PC-9 (cell line): ENCODE results near the gene SNAI3. TPM values are rescaled to one million over a fixed set of nuclear protein-coding genes. Genes with fewer than 3 reads are reported as not detected.

Experiments
- BruUV-seq: library from RNA; stranded (reverse); fragments of 400-500 nt; replicated peaks from 2 replicates; lab custom pipeline; 2021; lab: Mats Ljungman, UMichigan
- CTCF ChIA-PET: fragments of 300-600 bp; sonication (Branson Sonifier 250); formaldehyde crosslinking; loops from one replicate; lab custom pipeline; 2022; ENCODE audit warnings: antibody characterized with exemption; lab: Charles Lee
- POLR2A ChIA-PET: fragments of 300-600 bp; sonication (Branson Sonifier 250); formaldehyde crosslinking; loops from one replicate; lab custom pipeline; 2022; ENCODE audit warnings: antibody characterized with exemption; ENCODE audit not compliant: unreplicated experiment; lab: Charles Lee
- DNase-seq, 2 experiments: peaks; one replicate each; pipeline versions ENCODE4 v3.0.0 to v3.0.0-alpha.2; 2015 to 2022; ENCODE audit warnings: mixed read lengths in 1 of 2
- H2AFZ ChIP-seq: fragments of 200-600 bp; sonication (generic); 2 replicates; pipeline ENCODE4 v1.8.1; 2017; ENCODE audit warnings: antibody characterized with exemption
- H3F3A ChIP-seq: fragments of 200-600 bp; sonication (generic); 2 replicates; pipeline ENCODE4 v1.8.1; 2017; ENCODE audit warnings: antibody characterized with exemption, mild to moderate bottlenecking, low read depth; ENCODE audit not compliant: insufficient read depth
- H3K27ac ChIP-seq: fragments of 200-600 bp; sonication (generic); 2 replicates; pipeline ENCODE4 v1.6.1; 2016; ENCODE audit warnings: mixed run types
- H3K27me3 ChIP-seq: fragments of 200-600 bp; sonication (generic); 2 replicates; pipeline ENCODE4 v1.6.1; 2016; ENCODE audit warnings: low read depth, mixed run types; ENCODE audit not compliant: insufficient read depth
- H3K36me3 ChIP-seq: fragments of 200-600 bp; sonication (generic); 2 replicates; pipeline ENCODE4 v1.6.1; 2016; ENCODE audit warnings: low read depth, mixed run types
- H3K4me1 ChIP-seq: fragments of 200-600 bp; sonication (generic); replicated peaks from 2 replicates; pipeline ENCODE4 v1.6.1; 2016; ENCODE audit warnings: mixed run types; ENCODE audit not compliant: insufficient read depth
- H3K4me2 ChIP-seq: fragments of 200-600 bp; sonication (generic); 2 replicates; pipeline ENCODE4 v1.6.1; 2017; ENCODE audit warnings: mixed run types
- H3K4me3 ChIP-seq: fragments of 200-600 bp; sonication (generic); 2 replicates; pipeline ENCODE4 v1.6.1; 2016; ENCODE audit warnings: mixed run types
- H3K79me2 ChIP-seq: fragments of 200-600 bp; sonication (generic); 2 replicates; pipeline ENCODE4 v1.6.1; 2017; ENCODE audit warnings: low read depth, mixed run types
- H3K9me2 ChIP-seq: fragments of 200-600 bp; sonication (generic); 2 replicates; pipeline ENCODE4 v1.8.1; 2017; ENCODE audit warnings: mild to moderate bottlenecking; ENCODE audit not compliant: insufficient read depth
- H3K9me3 ChIP-seq: fragments of 200-600 bp; sonication (generic); 2 replicates; pipeline ENCODE4 v1.8.1; 2016; ENCODE audit warnings: low read depth; ENCODE audit not compliant: insufficient read depth
- H4K20me1 ChIP-seq: fragments of 200-600 bp; sonication (generic); 2 replicates; pipeline ENCODE4 v1.8.1; 2017; ENCODE audit not compliant: insufficient read depth
- EZH2 ChIP-seq: fragments of 200-600 bp; sonication (generic); IDR thresholded peaks from 2 replicates; pipeline ENCODE4 v1.8.0; 2017; ENCODE audit warnings: antibody characterized with exemption, low read depth
- intact Hi-C: fragments of 100-400 bp; cut with micrococcal nuclease; formaldehyde crosslinking; loops from one replicate; pipeline ENCODE4 v1.10.0; 2022; ENCODE audit not compliant: unreplicated experiment
- total RNA-seq: library from RNA; stranded (reverse); gene quantifications from 2 replicates; pipeline ENCODE4 v1.2.3, GENCODE V29; 2021
- TF ChIP-seq, protein P1 (sequence below): fragments of 200-600 bp; sonication (generic); conservative IDR thresholded peaks from 2 replicates; pipeline ENCODE4 v1.6.1; 2017; ENCODE audit warnings: mixed run types, antibody characterized with exemption, mild to moderate bottlenecking, moderate library complexity

SNAI3 gene
- total RNA-seq, 1 experiment from 2014 or later, result 1.3 TPM

DNA sequence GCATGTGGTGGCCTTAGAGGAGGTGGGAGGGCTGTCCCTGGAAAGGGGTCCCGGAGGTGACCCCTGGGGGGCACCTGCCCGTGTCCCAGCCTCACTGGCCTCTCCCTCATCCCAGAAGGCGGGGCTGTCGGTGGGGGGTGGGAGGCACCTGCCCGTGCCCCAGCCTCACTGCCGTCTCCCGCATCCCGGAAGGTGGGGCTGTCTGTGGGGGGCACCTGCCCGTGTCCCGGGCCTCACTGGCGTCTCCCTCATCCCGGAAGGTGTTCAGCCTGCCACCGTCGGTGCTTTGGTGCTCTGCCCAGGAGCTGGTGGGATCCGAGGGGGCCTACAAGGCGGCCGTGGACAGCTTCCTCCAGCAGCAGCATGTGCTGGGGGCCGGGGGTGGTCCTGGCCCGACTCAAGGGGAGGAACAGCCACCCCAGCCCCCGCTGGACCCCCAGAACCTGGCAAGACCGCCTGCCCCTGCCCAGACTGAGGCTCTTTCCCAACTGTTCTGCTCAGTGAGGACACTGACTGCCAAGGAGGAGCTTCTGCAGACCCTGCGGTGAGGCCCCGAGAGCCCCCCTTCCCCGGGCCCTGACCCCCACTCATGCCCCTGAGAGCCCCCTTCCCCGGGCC, 26.2 kb upstream of the SNAI3 start:
- DNase-seq, result no peak
- 0 out of 2 replicates have a peak, but pooled peaks cover 5% of the 10 kb centered on the region for H3K79me2 ChIP-seq
- H4K20me1 ChIP-seq, result peaks cover 14% of the 10 kb centered on the region
- H3K9me3 ChIP-seq, result no peaks in the 10 kb centered on the region
- no peak overlapping the region for H3K4me2 ChIP-seq
- CTCF ChIA-PET, result no interaction called here
- no peak overlapping the region for H2AFZ ChIP-seq
- BruUV-seq, result no TSS peak
- H3F3A ChIP-seq, result peaks cover 25% of the 10 kb centered on the region; the same call in 1 of the 2 replicates
- H3K4me1 ChIP-seq, result 0 out of 2 replicates have a peak, but pooled peaks cover 5% of the 10 kb centered on the region
- H3K4me3 ChIP-seq, result no peak overlapping the region
- no peak overlapping the region for H3K27ac ChIP-seq
- POLR2A ChIA-PET, result no interaction called here
- H3K36me3 ChIP-seq, result no peaks in the 10 kb centered on the region; the same call in 1 of the 2 replicates
- no peaks in the 10 kb centered on the region for H3K27me3 ChIP-seq
- intact Hi-C loops, result no loop called here
- no peak for TF ChIP-seq EZH2
- TF ChIP-seq, protein P1, sequence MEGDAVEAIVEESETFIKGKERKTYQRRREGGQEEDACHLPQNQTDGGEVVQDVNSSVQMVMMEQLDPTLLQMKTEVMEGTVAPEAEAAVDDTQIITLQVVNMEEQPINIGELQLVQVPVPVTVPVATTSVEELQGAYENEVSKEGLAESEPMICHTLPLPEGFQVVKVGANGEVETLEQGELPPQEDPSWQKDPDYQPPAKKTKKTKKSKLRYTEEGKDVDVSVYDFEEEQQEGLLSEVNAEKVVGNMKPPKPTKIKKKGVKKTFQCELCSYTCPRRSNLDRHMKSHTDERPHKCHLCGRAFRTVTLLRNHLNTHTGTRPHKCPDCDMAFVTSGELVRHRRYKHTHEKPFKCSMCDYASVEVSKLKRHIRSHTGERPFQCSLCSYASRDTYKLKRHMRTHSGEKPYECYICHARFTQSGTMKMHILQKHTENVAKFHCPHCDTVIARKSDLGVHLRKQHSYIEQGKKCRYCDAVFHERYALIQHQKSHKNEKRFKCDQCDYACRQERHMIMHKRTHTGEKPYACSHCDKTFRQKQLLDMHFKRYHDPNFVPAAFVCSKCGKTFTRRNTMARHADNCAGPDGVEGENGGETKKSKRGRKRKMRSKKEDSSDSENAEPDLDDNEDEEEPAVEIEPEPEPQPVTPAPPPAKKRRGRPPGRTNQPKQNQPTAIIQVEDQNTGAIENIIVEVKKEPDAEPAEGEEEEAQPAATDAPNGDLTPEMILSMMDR, result no peak
- no peaks in the 10 kb centered on the region for H3K9me2 ChIP-seq

DNA sequence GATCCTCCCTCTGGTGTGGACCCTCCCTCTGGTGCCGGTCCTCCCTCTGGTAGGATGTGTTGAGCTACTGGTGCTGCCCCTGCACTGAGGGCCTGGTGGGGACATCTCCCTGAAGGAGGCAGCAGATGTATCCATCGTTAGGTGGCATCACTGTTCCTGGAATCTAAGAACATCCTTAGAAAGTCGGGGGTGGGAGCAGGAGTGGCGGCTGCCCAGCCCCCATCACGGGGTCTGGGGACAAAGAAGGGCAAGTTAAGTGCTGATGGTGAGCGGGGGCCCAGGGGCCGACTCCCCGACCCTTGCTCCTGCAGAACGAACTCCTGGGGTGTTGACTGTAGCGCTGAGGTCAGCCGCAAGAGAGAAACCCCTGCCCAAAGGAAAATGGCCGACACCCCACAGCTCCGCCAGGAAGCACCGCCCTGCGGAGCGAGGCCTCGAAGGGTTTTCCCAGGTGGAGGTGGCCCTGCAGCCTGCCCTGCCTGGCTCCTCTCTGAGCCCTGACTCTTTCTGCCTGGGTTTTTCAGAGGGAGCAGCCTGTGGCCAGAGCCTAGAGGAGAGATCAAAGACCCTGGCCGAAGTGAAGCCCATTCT, 25.5 kb upstream of the SNAI3 start:
- Histone ChIP-seq H3K79me2 (peaks cover 10% of the 10 kb centered on the region; the same call in 1 of the 2 replicates), H3K27ac (no peak overlapping the region), H3F3A (peaks cover 31% of the 10 kb centered on the region; the same call in 1 of the 2 replicates), H4K20me1 (peaks cover 14% of the 10 kb centered on the region), H3K9me3 (no peaks in the 10 kb centered on the region), H3K27me3 (no peaks in the 10 kb centered on the region), H3K4me1 (0 out of 2 replicates have a peak, but pooled peaks cover 9% of the 10 kb centered on the region), H2AFZ (no peak overlapping the region), H3K9me2 (no peaks in the 10 kb centered on the region), H3K4me3 (no peak overlapping the region), H3K4me2 (no peak overlapping the region), H3K36me3 (no peaks in the 10 kb centered on the region; the same call in 1 of the 2 replicates)
- no peak for TF ChIP-seq EZH2
- TF ChIP-seq, protein P1, result no peak
- ChIA-PET CTCF (no interaction called here), POLR2A (no interaction called here)
- DNase-seq, result no peak
- no TSS peak for BruUV-seq
- intact Hi-C loops, result no loop called here

DNA sequence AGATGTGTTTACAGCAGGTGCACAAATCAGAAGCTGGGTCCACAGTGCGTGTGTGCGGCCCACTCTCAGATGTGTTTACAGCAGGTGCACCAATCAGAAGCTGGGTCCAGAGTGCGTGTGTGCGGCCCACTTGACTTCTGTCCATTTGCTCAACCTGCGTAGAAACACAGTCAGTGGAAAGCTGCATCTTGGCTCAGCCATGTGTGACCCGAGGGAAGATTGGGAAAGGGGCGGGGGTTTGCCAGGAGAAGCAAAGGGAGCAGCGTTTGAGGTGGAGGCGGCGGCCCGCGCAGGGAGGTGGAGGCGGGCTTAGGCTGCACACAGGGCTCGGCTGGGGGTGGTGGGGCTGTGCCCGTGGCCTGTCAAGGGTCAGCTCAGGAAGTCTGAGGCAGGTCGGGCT, 24.2 kb upstream of the SNAI3 start:
- peaks cover 31% of the 10 kb centered on the region; the same call in 1 of the 2 replicates for H3F3A ChIP-seq
- no peak overlapping the region for H2AFZ ChIP-seq
- H3K27me3 ChIP-seq, result no peaks in the 10 kb centered on the region
- H3K4me1 ChIP-seq, result 0 out of 2 replicates have a peak, but pooled peaks cover 9% of the 10 kb centered on the region
- ChIA-PET CTCF (no interaction called here), POLR2A (no interaction called here)
- no peaks in the 10 kb centered on the region for H3K36me3 ChIP-seq
- H3K4me3 ChIP-seq, result no peak overlapping the region
- intact Hi-C loops, result no loop called here
- no TSS peak for BruUV-seq
- TF ChIP-seq, protein P1, result no peak
- TF ChIP-seq EZH2, result no peak
- no peaks in the 10 kb centered on the region for H3K9me2 ChIP-seq
- H3K79me2 ChIP-seq, result peaks cover 14% of the 10 kb centered on the region; the same call in 1 of the 2 replicates
- H3K4me2 ChIP-seq, result no peak overlapping the region
- no peak for DNase-seq
- no peaks in the 10 kb centered on the region for H3K9me3 ChIP-seq
- peaks cover 14% of the 10 kb centered on the region for H4K20me1 ChIP-seq
- H3K27ac ChIP-seq, result no peak overlapping the region
